ENCODE results near the gene ICA1L.
"Not testable (repeated sequence)": the region's sequence is repeated elsewhere in the genome, so short reads cannot be mapped to it uniquely, and the experiment has no call there.

ICA1L gene

DNA sequence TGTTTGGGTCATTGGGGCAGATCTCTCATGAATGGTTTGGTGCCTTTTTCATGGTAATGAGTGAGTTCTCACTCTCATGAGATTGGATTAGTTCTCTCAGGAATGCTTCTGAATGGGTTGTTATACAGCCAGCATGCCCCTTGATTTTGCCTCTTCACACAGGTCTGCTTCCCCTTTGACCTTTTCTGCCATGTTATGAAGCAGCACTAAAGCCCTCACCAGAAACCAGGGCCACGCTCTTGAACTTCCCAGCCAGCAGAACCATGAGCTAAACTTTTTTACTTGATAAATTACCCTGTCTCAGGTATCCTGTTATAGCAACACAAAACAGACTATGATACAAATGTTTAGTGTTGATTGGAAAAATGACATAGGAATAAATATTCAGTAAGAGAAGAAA is 57.3 kb downstream of the ICA1L start:
- no peak for DNase-seq (ENCODE audit: low read depth)
- TF ChIP-seq POLR2A (IDR thresholded peaks at IDR 0.05; ENCODE audit: extremely low read depth, insufficient read length) (no peak), MYC (IDR thresholded peaks at IDR 0.05; ENCODE audit: low read depth, low read length) (no peak)
- TF ChIP-seq, protein P1, sequence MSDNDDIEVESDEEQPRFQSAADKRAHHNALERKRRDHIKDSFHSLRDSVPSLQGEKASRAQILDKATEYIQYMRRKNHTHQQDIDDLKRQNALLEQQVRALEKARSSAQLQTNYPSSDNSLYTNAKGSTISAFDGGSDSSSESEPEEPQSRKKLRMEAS (IDR thresholded peaks at IDR 0.05; ENCODE audit: low read depth, low read length) = no peak
- TF ChIP-seq, protein P2, sequence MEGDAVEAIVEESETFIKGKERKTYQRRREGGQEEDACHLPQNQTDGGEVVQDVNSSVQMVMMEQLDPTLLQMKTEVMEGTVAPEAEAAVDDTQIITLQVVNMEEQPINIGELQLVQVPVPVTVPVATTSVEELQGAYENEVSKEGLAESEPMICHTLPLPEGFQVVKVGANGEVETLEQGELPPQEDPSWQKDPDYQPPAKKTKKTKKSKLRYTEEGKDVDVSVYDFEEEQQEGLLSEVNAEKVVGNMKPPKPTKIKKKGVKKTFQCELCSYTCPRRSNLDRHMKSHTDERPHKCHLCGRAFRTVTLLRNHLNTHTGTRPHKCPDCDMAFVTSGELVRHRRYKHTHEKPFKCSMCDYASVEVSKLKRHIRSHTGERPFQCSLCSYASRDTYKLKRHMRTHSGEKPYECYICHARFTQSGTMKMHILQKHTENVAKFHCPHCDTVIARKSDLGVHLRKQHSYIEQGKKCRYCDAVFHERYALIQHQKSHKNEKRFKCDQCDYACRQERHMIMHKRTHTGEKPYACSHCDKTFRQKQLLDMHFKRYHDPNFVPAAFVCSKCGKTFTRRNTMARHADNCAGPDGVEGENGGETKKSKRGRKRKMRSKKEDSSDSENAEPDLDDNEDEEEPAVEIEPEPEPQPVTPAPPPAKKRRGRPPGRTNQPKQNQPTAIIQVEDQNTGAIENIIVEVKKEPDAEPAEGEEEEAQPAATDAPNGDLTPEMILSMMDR (IDR thresholded peaks at IDR 0.05; ENCODE audit: low read depth, low read length) = no peak
- no peak overlapping the region for H3K4me3 ChIP-seq (ENCODE audit: low read depth, low read length)

DNA sequence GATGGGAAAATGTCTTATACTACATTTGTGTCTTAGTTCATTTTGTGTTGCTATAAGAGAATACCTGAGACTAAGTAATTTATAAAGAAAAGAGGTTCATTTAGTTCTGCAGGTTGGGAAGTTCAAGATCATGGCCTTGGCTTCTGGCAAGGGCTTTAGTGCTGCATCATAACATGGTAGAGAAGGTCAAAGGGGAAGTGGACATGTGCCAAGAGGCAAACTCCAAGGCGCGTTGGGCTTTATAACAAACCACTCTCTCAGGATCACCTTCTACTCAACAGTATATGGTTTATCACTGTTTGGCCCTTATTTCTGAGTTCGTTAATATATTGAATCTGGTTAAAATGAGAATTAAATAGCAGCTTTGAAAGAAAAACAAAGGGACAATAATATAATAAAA is 58.2 kb downstream of the ICA1L start:
- H3K4me3 ChIP-seq (ENCODE audit: low read depth, low read length) = no peak overlapping the region
- DNase-seq (ENCODE audit: low read depth) = no peak
- TF ChIP-seq MYC (IDR thresholded peaks at IDR 0.05; ENCODE audit: low read depth, low read length) = no peak
- no peak for TF ChIP-seq POLR2A (IDR thresholded peaks at IDR 0.05; ENCODE audit: extremely low read depth, insufficient read length)
- TF ChIP-seq, protein P2 (IDR thresholded peaks at IDR 0.05; ENCODE audit: low read depth, low read length) = no peak
- TF ChIP-seq, protein P1 (IDR thresholded peaks at IDR 0.05; ENCODE audit: low read depth, low read length) = no peak

- TF ChIP-seq, protein P2 (IDR thresholded peaks at IDR 0.05; ENCODE audit: low read depth, low read length) = no peak
- TF ChIP-seq POLR2A (IDR thresholded peaks at IDR 0.05; ENCODE audit: extremely low read depth, insufficient read length) = no peak
- TF ChIP-seq, protein P1 (IDR thresholded peaks at IDR 0.05; ENCODE audit: low read depth, low read length) = no peak
- no peak for TF ChIP-seq MYC (IDR thresholded peaks at IDR 0.05; ENCODE audit: low read depth, low read length)
- no peak for DNase-seq (ENCODE audit: low read depth)
Observed at GRCh38 chr2:202808754-202809153, 62.8 kb downstream of the ICA1L start.

GRCh38 chr2:202807431-202808138 is 64.0 kb downstream of the ICA1L start:
- DNase-seq (ENCODE audit: low read depth); H3K4me3 ChIP-seq (ENCODE audit: low read depth, low read length): not testable (repeated sequence)

More at GRCh38 chr2:202808754-202809153, 62.8 kb downstream of the ICA1L start:
- no peak overlapping the region for H3K4me3 ChIP-seq (ENCODE audit: low read depth, low read length)

GRCh38 chr2:202805911-202806310 is 65.7 kb downstream of the ICA1L start:
- not testable (repeated sequence) for H3K4me3 ChIP-seq (ENCODE audit: low read depth, low read length); DNase-seq (ENCODE audit: low read depth)

GRCh38 chr2:202797944-202798343 is 73.6 kb downstream of the ICA1L start:
- H3K4me3 ChIP-seq (ENCODE audit: low read depth, low read length) = no peak overlapping the region
- TF ChIP-seq, protein P2 (IDR thresholded peaks at IDR 0.05; ENCODE audit: low read depth, low read length) = no peak
- TF ChIP-seq POLR2A (IDR thresholded peaks at IDR 0.05; ENCODE audit: extremely low read depth, insufficient read length) = no peak
- TF ChIP-seq, protein P1 (IDR thresholded peaks at IDR 0.05; ENCODE audit: low read depth, low read length) = no peak
- no peak for DNase-seq (ENCODE audit: low read depth)

DNA sequence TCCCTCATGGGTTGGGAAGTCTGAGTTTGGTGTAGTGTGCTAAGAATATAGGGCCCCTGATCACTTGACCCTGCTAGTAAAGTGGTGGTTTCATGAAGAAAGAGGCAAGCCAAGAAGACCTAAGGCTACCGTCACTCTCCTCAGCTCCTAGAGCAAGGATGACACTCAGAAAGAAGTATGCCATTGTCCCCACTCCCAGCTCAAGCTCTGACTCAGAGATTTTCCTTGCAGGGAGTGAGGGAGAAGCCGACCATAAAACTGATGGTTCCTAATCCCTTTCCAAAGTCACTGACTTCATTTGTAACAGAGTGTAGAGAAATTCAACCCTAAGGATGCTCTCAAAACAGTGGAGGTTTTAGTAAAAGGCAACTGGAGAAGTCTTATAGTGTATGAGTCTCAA is 80.9 kb downstream of the ICA1L start:
- DNase-seq (ENCODE audit: low read depth) = no peak
- TF ChIP-seq MYC (IDR thresholded peaks at IDR 0.05; ENCODE audit: low read depth, low read length) (no peak), POLR2A (IDR thresholded peaks at IDR 0.05; ENCODE audit: extremely low read depth, insufficient read length) (no peak)
- TF ChIP-seq, protein P2 (IDR thresholded peaks at IDR 0.05; ENCODE audit: low read depth, low read length) = no peak
- no peak overlapping the region for H3K4me3 ChIP-seq (ENCODE audit: low read depth, low read length)
